ENCODE data around the gene TMEM69.
"Not testable (repeated sequence)": the region's sequence is repeated elsewhere in the genome, so short reads cannot be mapped to it uniquely, and the experiment has no call there.

TMEM69 gene

GRCh38 chr1:45678489-45678888, 9.5 kb upstream of the TMEM69 start:
- no peak for DNase-seq (ENCODE audit: low spot score)

DNA sequence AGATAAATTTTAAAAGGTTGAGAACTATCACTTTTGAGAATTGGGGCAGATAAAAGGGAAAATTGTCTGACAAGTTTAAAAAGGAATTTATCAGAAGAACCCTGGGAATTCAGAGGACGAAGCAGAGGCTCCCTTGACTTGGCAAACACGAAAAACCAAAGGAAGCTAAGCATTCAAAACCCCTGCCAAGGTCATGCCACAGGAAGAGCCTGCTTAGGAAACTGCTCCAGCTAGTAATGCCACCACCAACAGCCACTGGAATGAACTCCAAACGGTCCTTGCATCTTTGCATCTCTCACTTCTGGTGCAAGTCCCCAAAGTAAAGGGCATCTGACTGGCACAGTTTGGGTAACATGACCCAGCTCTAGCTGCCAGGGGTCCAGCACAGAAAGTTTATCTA, 8.9 kb upstream of the TMEM69 start:
- no peak for DNase-seq (ENCODE audit: low spot score)

GRCh38 chr1:45682942-45683341, 5.0 kb upstream of the TMEM69 start:
- no peak for DNase-seq (ENCODE audit: low spot score)

GRCh38 chr1:45684402-45684801, 3.6 kb upstream of the TMEM69 start:
- DNase-seq (ENCODE audit: low spot score): no peak

DNA sequence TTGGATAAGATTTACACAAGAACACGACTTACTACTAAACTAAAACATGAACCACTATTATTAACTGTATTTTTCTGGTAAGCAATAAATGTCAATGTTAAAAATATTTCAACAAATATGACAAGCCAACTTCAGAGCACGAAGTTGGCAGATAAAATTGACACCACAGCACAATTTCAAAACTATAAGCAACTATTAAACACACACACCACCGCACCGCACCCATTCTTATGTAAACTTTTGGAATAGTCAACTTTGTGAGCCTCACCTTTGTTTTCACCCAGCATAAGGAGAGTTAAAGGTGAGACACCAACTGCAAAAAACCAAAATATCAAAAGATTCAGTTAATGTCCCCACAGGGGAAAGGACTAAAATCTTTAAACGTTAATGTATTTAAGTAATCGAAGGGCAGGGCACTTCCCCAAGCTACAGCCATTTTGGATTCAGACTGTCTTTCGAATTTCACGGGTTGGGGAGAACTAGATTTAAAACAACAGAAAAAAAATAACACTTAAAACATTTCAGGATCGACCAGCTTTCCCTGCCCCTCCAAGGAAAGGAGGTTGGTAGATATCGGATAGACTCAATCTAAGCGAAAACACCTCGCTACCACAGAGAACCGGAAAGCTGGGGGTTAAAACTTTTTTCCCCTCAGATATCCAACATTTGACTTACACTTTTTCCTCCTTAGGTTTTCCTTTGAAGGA, 2.5 kb upstream of the TMEM69 start:
- DNase-seq (ENCODE audit: low spot score): peak; percentile 51

- DNase-seq (ENCODE audit: low spot score): peak; percentile 70
Observed at GRCh38 chr1:45686015-45686287, 2.0 kb upstream of the TMEM69 start.

- DNase-seq (ENCODE audit: low spot score): peak; percentile 95
Observed at GRCh38 chr1:45686288-45687013, 1.5 kb upstream of the TMEM69 start, which contains the start of gene GPBP1L1. GPBP1L1 (minus strand) TSS chr1:45686533; CDS start chr1:45659087, 27,446 bp downstream.

GRCh38 chr1:45687014-45687753, 797 bp upstream of the TMEM69 start:
- peak; percentile 98 for DNase-seq (ENCODE audit: low spot score)

GRCh38 chr1:45693811-45694210, 5.8 kb downstream of the TMEM69 start:
- not testable (repeated sequence) for DNase-seq (ENCODE audit: low spot score)

GRCh38 chr1:45694823-45695222, 6.8 kb downstream of the TMEM69 start:
- no peak for DNase-seq (ENCODE audit: low spot score)

DNA sequence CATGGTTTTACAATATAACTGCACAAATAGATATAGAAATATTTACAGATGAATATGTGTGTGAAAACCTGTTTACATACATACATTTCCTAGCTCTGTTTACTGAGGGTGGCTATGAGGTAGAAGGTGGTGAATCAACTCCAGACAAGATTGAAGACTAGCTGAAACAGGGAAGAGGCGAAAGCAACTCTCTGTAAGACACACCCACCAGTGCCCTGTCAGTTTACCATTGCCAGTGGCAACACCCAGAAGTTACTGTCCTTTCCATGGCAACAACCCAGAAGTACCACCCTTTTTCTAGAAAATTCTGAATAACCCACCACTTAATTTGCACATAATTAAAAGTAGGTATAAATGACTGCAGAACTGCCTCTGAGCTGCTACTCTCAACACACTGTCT, 16.7 kb downstream of the TMEM69 start:
- no peak for DNase-seq (ENCODE audit: low spot score)

- no peak for DNase-seq (ENCODE audit: low spot score)
Observed at GRCh38 chr1:45713711-45714110, 25.7 kb downstream of the TMEM69 start.

- DNase-seq (ENCODE audit: low spot score): no peak
Observed at GRCh38 chr1:45716700-45717099, 28.7 kb downstream of the TMEM69 start.

GRCh38 chr1:45717386-45717785, 29.4 kb downstream of the TMEM69 start:
- DNase-seq (ENCODE audit: low spot score): not testable (repeated sequence)

DNA sequence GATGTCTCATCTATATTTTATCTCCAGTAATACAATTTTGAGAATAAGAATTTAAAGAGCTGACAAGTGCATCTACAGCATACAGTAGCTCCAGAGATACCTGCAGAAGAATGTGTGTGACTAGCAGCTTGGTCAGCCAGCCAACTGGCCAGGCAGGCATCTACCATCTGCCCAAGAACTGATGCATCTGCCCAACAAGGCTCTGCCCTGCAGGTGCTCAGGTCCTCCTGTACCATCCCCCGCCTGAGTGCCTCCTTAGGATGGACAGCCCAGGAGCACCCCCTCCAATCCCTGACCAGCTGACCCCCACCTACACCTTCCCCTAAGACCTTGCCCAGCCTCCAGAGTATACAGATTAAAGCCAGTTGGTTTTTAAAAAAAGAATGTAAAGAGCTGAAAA, 30.3 kb downstream of the TMEM69 start:
- no peak for DNase-seq (ENCODE audit: low spot score)

DNA sequence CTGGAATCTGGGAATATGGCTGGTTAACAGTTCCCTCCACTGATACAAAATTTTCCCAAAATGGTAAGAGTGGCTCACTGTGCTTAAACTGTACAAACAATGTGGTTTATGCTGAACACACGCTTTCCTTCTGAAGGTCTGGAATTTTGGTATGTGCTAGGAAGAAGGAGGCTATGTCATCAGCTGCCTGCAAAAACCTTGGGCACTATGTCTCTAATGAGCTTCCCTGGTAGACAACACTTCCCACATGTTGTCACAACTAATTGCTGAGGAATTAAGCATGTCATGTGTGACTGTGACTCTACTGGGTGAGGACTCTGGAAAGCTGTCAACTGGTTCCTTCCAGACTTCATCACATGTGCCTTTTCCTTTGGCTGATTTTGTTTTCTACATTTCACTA, 33.2 kb downstream of the TMEM69 start:
- DNase-seq (ENCODE audit: low spot score): no peak

- DNase-seq (ENCODE audit: low spot score): no peak
Observed at GRCh38 chr1:45722809-45723208, 34.8 kb downstream of the TMEM69 start.

- DNase-seq (ENCODE audit: low spot score): no peak
Observed at GRCh38 chr1:45723248-45723930, 35.4 kb downstream of the TMEM69 start.

DNA sequence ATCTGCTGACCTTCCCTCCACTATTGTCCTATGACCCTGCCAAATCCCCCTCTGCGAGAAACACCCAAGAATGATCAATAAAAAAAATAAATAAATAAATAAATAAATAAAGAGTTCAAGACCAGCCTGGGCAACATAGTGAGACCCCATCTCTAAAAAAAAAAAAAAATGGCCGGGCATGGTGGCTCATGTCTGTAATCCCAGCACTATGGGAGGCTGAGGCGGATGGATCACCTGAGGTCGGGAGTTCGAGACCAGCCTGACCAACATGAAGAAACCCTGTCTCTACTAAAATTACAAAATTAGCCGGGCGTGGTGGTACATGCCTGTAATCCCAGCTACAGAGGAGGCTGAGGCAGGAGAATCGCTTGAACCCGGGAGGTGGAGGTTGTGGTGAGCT, 38.0 kb downstream of the TMEM69 start:
- not testable (repeated sequence) for DNase-seq (ENCODE audit: low spot score)

DNA sequence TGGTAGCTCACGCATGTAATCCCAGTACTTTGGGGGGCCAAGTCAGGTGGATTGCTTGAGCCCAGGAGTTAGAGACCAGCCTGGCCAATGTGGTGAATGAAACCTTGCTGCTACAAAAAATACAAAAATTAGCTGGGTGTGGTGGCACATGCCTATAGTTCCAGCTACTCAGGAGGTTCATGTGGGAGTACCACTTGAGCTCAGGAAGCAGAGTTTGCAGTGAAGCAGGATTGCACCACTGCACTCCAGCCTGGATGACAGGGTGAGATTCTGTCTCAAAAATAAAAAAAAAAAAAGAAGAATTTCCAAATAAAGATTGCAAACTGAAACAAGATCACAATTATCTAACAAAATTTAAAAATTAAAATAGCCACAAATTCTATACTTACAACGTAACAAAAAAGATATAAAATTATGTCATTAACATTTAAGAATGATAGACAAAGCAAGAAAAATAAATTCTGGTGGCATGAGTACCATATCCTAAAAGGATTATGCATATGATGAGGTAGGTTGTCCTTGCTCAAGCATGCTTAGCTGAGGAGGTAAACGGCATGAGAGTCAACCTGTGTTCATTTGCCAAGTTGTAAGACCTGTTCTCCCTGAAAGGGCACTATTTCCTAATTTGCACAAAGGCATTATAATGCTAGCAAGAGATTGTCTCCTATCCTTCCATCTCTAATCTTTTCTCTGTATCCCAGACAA, 42.2 kb downstream of the TMEM69 start:
- no peak for DNase-seq (ENCODE audit: low spot score)

GRCh38 chr1:45730780-45731319, 42.9 kb downstream of the TMEM69 start:
- DNase-seq (ENCODE audit: low spot score): no peak

DNA sequence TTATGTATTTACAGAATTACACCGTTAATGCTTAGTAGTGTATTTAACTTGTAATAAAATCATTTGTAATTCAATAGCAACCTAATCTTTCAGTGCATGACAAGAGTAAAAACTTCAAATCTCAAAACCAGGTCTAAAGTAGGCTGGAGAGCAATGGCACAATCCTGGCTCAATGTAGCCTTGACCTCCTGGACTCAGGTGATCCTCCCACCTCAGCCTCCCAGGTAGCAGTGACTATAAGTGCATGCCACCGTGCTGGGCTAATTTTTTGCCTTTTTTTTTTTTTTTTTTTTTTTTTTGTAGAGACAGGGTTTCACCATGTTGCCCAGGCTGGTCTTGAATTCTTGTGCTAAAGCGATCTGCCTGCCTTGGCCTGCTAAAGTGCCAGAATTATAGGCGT, 51.2 kb downstream of the TMEM69 start:
- no peak for DNase-seq (ENCODE audit: low spot score)

Data from hematopoietic multipotent progenitor cell treated with erythropoietin and hydrocortisone succinate and interleukin-3 and kit ligand, for 15 days (in vitro differentiated cells).